Pancreas (tissue), 10 donors: Measurements from ENCODE around the gene ASNSD1. TPM values are rescaled to one million over a fixed set of nuclear protein-coding genes. Genes with fewer than 3 reads are reported as not detected.

Source experiments
- ATAC-seq, 4 donors: fragments of 200-7000 bp; cut with Tn5 transposase; one replicate each; pipeline versions ENCODE4 v1.8.0 to v1.9.1; 2020; ENCODE audit warnings: mild to moderate bottlenecking in 4 of 4, moderate library complexity in 4 of 4
- DNase-seq, 6 donors: peaks; one replicate each; pipeline ENCODE4 v3.0.0-alpha.2; 2020
- FAIRE-seq: peaks from 2 replicates; lab custom pipeline; 2012; peaks lifted over from hg19 to GRCh38; lab: Jason Lieb, UNC
- H3K27ac ChIP-seq, 4 donors: fragments of 200-600 bp; sonication (generic); 1 replicate in 3 of 4; 2 replicates in 1 of 4; pipeline versions ENCODE4 v1.5.0 to v1.8.0; 2020
- H3K27me3 ChIP-seq, 4 donors: fragments of 200-600 bp; one replicate each; pipeline ENCODE4 v1.8.0; 2021
- H3K36me3 ChIP-seq, 3 donors: fragments of 200-600 bp; sonication (generic) in 1 of 3; one replicate each; pipeline versions ENCODE4 v1.5.0 to v1.8.0; 2020 to 2021
- H3K4me1 ChIP-seq, 3 donors: fragments of 200-600 bp; one replicate each; pipeline ENCODE4 v1.8.0; 2021
- H3K4me3 ChIP-seq, 4 donors: fragments of 200-600 bp; sonication (generic) in 2 of 4; one replicate each; pipeline versions ENCODE4 v1.5.0 to v1.8.0; 2020 to 2021
- H3K9me3 ChIP-seq, 4 donors: fragments of 200-600 bp; one replicate each; pipeline ENCODE4 v1.8.0; 2021
- CTCF ChIP-seq, 4 donors: fragments of 200-600 bp; sonication (generic) in 3 of 4; IDR thresholded peaks; one replicate each; pipeline versions ENCODE4 v1.5.0 to v1.8.0; 2021; ENCODE audit warnings: antibody characterized with exemption in 4 of 4
- WGBS, 2 donors: extraction: QIAGEN DNeasy Blood & Tissue Kit; methylation state at CpG; one replicate each; pipeline ENCODE4 v1.1.7; 2013; 5-methylcytosine and 5-hydroxymethylcytosine counted together
- intact Hi-C, 3 donors: fragments of 100-400 bp; cut with DNase I; formaldehyde crosslinking; loops; one replicate each; pipeline versions ENCODE4 v1.11.1 to v1.14.2; 2022
- polyA plus RNA-seq, 2 donors: library from polyadenylated mRNA; stranded (reverse); fragments of 200-250 nt; gene quantifications; one replicate each; pipeline ENCODE4 v1.2.3, GENCODE V29; 2013
- total RNA-seq, 6 donors: library from RNA; stranded (reverse); fragmentation: NEBNext Ultra II Directional in 4 of 6; extraction: Animal tissue kit (Norgen Biotek cat#: 25700) in 4 of 6; gene quantifications; one replicate each; pipeline versions ENCODE4 v1.2.1 to v1.2.4, GENCODE V29; 2021 to 2023
- donor health status: healthy with polysubstance abuse.
- donor health status: DM: no; HTN: no; CAD: no; lungs with moderate emphysema.
- donor health status: DM: no; HTN: no; CAD: no.
- donor health status: control.
- donor health status: control.
- donor health status: Bipolar disorder and iron deficiency.
- donor health status: DM: yes; HTN: yes; CAD: no.
- donor health status: DM: no; HTN: no; CAD: no.
- donor health status: DM: no; HTN: no; CAD: no.
- donor health status: DM: yes; HTN: yes; CAD: no.

Gene ASNSD1
- total and polyA plus RNA-seq, 8 donors: 12.6 to 22.8 (median 15.5) TPM

- no peak for TF ChIP-seq CTCF (IDR thresholded peaks at IDR 0.05)
- DNase-seq: no peak
- no peak for FAIRE-seq
- intact Hi-C loops: no loop called here
- no peak for ATAC-seq
- Histone ChIP-seq H3K4me1 (no peaks in the 10 kb centered on the region), H3K36me3 (no peaks in the 10 kb centered on the region), H3K27ac (no peak overlapping the region), H3K4me3 (no peak overlapping the region), H3K9me3 (no peaks in the 10 kb centered on the region), H3K27me3 (no peaks in the 10 kb centered on the region)
- 85 to 90% methylated on average over 1 of the region's 1 CpG for WGBS, 2 donors
Observed at GRCh38 chr2:189627789-189628188, 33.5 kb upstream of the ASNSD1 start.

DNA sequence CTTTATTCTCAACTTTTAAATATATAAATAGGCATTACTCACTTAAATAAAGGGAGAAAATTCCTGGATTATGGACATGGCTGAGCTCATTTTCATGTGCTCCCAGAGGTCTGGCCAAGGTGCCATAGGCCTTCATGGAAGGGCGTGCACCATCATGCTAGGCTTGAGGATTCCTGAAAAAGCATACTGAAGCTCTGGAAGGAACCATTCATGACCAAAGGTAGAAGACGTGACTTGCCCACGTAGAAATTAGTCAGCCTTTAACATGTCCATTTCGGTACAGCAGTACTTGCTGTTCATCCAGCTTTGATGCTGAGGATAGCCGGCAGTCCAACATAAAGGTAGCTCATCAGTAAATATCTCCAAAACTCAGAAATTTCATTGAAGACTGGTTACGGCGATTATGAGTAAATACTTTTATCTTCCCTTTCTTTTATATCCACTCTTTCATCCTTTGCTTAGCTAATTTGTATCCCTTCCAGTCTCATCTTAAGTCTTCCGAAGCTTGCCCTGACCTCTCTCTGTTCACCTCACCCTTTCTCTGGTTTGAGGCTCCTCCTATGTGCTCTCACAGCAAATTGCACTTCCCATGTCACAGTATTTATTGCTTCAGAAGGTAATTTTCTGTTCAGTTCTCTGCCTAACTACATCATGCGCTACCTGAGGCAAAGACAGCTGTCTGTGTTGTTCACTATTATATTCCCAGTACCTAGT, 32.3 kb upstream of the ASNSD1 start:
- no peak for FAIRE-seq
- H3K36me3 ChIP-seq: no peaks in the 10 kb centered on the region
- no peak for DNase-seq
- H3K27me3 ChIP-seq: no peaks in the 10 kb centered on the region
- intact Hi-C loops: no loop called here
- no peaks in the 10 kb centered on the region for H3K4me1 ChIP-seq
- no peak overlapping the region for H3K4me3 ChIP-seq
- no peaks in the 10 kb centered on the region for H3K9me3 ChIP-seq
- no peak for TF ChIP-seq CTCF (IDR thresholded peaks at IDR 0.05)
- ATAC-seq: peak in 1 of 4 donors; percentile 40
- WGBS, 2 donors: 81 to 84% methylated on average over 9 of the region's 9 CpGs
- H3K27ac ChIP-seq: no peak overlapping the region

GRCh38 chr2:189629531-189630453, 31.5 kb upstream of the ASNSD1 start:
- FAIRE-seq (no peak), DNase-seq (no peak), ATAC-seq (no peak)
- no peak overlapping the region for H3K27ac ChIP-seq
- no peak overlapping the region for H3K4me3 ChIP-seq
- no peaks in the 10 kb centered on the region for H3K36me3 ChIP-seq
- no peak for TF ChIP-seq CTCF (IDR thresholded peaks at IDR 0.05)
- H3K27me3 ChIP-seq: no peaks in the 10 kb centered on the region
- intact Hi-C loops: no loop called here
- H3K9me3 ChIP-seq: no peaks in the 10 kb centered on the region
- no peaks in the 10 kb centered on the region for H3K4me1 ChIP-seq
- 67 to 78% methylated on average over 10 of the region's 10 CpGs for WGBS, 2 donors

- no peaks in the 10 kb centered on the region for H3K4me1 ChIP-seq
- WGBS, 2 donors: 70 to 82% methylated on average over 4 of the region's 4 CpGs
- intact Hi-C loops: no loop called here
- no peak overlapping the region for H3K4me3 ChIP-seq
- no peak for ATAC-seq
- no peaks in the 10 kb centered on the region for H3K27me3 ChIP-seq
- H3K27ac ChIP-seq: no peak overlapping the region
- no peaks in the 10 kb centered on the region for H3K36me3 ChIP-seq
- FAIRE-seq: no peak
- TF ChIP-seq CTCF (IDR thresholded peaks at IDR 0.05): no peak
- no peak for DNase-seq
- H3K9me3 ChIP-seq: no peaks in the 10 kb centered on the region
Observed at GRCh38 chr2:189631849-189632248, 29.4 kb upstream of the ASNSD1 start.
